HG03060 (cell line): ENCODE data around the gene TOR2A.

Source experiments
- ATAC-seq: cut with Tn5 transposase; IDR thresholded peaks from one replicate; pipeline ENCODE4 v1.9.1; 2021; ENCODE audit warnings: low read depth, moderate number of reproducible peaks; ENCODE audit not compliant: unreplicated experiment

Gene TOR2A

DNA sequence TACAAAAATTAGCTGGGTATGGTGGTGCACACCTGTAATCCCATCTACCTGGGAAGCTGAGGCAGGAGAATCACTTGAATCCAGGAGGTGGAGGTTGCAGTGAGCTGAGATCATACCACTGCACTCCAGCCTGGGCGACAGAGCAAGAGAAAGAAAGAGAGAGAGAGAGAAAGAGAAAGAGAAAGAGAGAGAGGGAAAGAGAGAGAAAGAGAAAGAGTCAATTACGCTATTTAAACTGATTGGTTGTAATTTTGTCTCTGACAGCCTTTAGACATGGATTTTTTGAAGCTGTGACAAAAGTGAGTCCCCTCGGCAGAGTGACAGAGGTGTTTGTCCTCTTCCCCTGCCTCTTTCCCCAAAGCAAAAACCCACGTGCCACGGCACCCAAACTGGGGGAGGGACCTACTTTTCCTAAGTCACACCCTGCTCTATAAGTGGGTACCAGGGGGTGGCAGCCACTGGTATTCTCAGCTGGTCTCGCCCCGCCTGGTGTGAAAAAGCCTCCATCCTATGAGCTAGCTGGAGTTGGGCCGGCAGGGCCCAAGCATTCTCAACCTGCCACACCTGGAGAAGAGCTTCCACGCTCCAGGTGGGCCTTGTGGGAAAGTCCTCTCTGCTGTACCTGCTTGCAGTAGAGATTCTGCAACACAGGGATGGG lies 31.7 kb downstream of the TOR2A start:
- no peak for ATAC-seq

DNA sequence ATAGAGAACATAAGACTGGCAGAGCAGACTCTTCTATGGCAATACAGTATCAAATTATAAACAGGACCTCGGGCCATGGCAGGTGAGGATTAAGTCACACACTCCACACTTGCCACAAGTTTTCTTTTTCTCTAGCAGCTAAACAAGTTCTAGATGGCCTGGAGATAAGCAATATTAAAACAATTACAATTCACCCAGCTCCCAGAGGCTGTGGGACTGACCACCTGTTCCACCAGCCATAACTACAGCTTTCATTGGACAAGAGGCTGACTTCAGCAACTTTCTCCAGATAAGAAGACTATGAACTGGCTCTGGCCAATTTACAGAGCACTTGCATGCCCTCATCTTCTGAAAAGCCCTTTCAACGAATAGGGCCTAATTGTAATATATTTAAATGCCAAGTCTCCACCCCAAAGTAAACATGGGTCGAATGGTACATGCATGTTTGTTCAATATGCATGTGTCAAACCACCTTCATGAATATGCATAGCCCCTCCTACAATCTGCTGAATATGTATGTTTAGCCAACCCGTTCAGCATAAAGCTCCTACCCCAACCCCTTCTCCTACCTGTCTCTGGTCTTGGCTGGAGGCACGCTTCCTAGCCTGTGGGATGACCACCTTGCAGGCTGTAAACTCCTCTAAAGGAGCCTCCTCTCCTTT lies 34.4 kb downstream of the TOR2A start:
- ATAC-seq, result no peak

DNA sequence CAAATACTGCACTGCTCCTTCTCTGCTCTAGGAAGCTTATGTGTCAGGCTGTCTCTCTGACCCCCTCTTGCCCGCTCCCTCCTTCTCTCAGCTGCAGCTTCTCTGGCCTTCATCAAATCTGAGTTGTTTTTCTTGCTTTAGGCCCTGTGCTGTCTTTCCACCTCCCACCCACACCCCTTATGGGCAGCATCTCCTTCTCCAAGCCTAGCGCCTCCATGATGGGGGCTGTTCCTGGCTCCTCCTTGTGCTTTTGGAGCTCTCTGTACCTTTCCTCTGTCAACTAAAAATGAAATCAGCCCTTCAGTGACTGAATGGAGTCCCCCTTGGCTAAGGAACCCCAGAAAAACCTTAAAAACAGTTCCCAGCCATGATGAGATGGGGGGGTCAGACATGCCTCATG lies 35.0 kb downstream of the TOR2A start:
- no peak for ATAC-seq

DNA sequence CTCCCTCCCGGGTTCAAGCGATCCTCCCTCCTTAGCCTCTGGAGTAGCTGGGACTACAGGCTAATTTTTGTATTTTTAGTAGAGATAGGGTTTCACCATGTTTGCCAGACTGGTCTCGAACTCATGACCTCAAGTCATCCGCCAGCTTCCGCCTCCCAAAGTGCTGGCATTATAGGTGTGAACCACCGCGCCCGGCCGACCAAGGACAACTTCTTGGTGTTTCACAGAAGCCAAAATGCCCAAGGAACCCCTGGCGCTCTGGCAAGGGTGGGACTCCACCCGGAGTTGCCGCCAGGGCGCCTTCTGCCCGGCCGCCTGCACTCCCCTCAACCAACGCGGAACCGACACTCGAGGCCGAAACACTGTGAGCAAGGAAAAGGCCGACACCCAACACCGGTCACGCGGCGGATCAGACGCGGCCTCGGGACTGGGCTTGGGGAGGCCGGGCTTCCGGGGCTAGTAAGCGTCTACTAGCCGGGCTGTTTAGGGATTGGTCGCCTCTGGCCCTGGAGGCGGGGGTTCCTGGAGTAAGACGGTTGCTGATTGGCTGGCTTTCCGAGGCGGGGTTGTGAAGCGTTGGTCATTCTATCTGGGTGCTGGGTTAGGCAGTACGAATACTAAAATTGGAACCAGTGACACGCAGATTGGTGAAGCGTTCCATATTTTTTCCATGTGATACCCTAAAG lies 36.0 kb downstream of the TOR2A start:
- ATAC-seq, result peak; percentile 76

DNA sequence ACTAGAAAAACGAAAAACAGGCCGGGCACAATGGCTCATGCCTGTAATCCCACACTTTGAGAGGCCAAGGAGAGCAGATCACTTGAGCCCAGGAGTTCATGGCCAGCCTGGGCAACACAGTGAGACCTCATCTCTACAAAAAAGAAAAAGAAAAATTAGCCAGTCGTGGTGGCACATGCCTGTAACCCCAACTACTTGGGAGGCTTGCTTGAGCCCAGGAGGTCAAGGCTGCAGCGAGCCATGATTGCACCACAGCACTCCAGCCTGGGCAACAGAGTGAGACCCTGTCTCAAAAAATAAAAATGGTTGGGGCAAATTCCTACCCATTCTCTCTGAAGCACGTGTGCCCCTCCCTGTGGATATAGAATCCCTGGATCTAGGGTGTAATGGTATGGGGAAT lies 36.7 kb downstream of the TOR2A start:
- no peak for ATAC-seq

DNA sequence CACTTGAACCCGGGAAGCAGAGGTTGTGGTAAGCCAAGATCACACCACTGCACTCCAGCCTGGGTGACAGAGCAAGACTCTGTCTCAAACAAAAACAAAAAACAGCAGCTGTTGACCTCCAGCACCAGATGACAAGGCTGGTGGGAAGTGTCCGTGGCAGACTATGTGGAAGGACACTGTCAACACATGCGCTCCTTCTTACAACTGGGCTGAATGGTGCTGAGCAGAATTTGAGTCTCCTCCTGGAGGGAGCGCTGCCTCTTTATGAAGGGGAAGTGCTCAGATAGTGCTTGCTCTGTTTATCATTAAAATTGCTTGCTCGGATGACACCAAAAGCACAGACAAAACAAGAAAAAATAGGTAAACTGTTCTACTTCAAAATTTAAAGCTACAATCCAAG lies 37.5 kb downstream of the TOR2A start:
- no peak for ATAC-seq

DNA sequence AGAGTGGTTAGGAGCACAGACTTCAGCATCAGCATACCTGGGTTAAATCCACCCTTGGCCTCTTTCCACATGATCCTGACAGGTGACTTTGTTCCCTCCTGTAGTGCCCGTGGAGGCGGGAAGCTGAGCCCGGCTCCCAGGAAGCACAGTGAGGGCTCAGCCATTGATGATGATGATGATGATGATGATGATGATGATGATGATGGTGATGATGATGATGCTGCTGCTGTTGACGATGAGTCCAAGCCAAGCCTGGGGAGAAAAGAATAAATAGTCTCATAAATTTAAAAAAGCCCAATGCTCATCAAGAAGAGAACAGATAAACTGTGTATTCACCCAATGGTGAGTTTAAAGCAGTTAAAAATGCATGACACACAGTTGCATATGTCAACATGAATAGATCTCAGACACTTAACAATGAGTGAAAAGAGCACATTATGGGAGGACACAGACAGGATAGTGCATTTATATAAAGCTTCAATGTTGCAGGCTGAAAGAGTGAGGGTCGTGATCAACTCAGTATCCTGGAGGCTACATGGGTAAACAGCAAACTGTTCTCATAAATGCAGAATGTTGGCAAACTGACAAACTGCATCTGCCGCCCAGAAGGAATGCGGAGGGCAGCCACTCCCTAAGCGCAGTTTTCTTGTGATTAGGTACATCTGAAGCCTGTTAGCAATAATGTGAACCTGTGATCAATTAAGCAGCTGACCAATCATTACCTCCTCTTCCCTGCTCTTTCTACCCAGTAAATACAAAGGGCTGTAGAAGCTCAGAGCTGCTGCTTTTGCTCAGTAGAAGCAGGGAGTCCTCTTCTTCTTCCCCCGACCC lies 40.0 kb downstream of the TOR2A start:
- ATAC-seq, result no peak

DNA sequence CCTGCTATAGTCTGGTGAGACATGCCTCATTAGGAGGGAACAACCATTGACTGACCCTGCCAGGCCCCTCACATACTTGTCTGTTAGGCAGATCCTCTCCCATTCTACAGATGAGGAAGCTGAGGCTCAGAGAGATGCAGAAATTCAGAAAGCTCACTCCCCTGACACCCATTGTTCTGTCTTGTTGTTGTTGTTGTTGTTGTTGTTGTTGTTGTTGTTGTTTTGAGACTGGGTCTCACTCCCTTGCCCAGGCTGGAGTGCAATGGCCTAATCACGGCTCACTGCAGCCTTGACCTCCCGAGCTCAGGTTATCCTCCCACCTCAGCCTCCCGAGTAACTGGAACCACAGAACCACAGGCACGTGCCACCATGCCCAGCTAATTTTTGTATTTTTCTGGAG lies 41.4 kb downstream of the TOR2A start:
- ATAC-seq, result no peak

DNA sequence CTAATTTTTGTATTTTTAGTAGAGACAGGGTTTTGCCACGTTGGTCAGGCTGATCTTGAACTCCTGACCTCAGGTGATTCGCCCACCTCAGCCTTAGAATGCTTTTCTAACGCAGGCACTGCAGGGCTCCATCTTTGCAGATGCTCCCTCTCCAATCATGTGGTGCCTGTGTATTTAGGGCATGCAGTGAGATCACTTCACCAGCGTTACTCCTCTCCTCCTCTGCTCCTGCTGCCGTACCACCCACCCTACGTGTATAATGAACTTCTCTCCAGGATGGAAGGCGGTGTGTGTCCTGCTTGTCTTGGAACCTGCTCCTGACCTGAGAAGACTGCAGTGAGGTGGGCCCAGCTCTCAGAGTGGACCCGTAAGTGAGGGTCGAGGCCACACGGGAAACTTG lies 42.0 kb downstream of the TOR2A start:
- no peak for ATAC-seq

DNA sequence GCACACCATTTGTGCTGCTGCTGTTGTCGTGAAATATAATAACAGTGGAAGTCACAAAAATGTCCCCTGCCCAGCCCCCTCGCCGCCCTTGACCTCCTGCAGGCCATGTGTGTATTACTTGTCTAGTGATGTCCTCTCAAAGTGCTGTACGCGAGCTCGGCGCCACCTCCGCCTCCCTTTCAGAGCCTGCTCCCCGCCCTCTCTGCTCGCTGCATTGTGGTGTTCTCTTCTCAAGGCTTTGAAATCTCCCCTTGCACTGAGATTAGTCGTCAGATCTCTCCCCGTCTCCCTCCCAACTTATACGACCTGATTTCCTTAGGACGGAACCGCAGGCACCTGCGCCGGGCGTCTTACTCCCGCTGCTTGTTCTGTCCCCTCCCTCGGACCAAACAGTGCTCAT lies 43.0 kb downstream of the TOR2A start:
- ATAC-seq, result no peak

DNA sequence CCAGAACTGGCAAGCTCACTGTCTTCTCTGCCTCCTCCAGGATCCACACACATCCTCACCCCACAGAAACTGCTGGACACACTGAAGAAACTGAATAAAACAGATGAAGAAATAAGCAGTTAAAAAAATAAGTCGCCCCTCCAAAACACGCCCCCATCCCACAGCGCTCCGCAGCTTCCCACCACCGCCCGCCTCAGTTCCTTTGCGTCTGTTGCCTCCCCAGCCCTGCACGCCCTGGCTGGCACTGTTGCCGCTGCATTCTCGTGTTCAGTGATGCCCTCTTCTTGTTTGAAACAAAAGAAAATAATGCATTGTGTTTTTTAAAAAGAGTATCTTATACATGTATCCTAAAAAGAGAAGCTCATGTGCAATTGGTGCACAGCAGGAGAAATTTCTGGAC lies 44.4 kb downstream of the TOR2A start:
- no peak for ATAC-seq

DNA sequence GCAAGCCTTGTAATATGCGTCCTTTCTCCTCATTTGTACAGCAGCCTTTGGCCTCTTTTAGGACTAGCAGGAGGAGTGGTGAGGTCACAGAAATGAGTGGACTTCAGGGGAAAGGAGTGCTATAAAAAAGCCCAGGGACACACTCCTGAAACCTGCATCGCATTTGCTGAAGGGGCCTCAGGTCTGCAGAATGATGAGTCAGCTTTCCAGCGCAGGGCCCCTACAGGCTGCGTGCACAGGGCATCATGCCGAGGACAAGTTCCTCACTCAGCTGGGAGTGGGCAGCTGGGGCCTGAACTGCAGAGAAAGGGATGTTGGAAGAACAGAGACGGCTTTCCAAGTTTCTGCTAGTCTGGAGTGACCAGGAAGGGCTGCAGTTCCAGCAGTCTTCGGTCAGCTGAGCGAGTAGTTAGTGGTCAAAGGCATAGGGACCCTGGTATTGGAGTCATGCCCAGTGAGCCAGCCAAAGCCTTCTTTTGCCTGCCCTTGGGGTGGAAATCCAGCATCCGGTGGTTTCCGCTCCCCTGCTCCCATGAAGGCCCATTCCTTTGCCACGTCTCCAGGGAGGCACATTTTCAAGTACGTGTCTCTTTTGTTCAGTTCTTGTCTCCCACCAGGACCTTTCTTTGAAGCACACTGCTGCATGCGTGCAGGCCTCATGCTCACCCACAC lies 45.6 kb downstream of the TOR2A start:
- no peak for ATAC-seq

DNA sequence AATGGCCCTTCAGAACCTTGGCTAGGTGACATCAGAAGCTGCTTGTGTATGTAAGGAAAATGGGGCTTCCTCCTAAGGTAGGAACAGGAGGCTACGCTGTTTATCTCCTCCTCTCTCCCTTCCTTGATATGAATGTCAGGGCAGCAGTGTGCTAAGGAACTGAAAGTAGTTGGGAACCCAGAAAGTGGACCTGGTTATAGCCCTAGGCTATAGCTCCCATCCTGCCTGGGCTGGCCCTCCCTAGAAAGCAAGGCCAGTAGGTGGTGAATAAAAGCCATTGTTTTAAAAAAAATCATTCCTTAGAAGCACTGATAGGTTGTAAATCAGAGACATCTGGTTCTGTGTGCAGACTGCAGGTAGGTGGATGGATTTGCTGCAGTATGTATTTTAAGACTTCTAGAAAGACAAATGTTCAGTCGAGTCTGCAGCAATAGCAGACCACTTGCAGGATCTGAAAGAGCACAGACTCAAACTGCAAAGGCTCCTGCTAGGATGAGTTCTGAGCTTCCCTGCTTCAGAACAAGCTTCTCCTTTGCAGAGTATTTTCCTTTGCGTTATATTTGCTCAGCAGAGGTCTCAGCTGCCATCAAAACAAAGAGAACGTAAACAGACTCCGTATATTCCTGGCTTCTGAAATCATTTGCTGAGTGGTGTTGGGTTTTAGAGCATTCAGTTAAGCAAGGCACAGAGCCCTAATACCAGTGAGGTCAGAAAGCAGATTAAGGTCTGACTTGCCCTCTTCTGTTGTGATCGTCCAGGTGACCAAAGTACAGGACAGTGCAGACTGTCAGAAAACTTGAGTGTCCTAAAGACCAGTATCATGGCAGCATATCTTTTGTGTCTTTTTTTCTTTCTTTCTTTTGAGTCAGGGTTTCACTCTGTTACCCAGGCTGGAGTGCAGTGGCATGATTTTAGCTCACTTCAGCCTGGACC lies 48.4 kb downstream of the TOR2A start:
- ATAC-seq, result no peak

DNA sequence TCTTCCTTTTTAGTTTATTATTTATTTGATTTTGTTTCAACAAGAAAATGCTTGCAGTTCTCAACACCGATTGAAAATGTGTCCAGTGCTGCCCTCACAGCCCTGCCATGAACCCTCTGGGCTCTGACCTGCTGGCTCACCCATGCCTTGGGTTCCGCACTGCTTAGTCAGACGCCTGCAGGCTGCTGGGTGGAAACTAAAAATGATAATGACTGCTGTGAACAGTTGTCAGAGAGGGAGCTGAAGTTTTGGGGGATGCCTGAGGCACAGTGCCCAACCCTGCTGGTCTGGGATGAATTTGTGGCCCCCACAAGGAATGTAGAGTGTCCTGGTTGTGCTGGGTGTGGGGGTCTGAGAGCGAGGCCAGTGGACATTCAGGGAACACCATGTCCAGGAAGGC lies 50.5 kb downstream of the TOR2A start:
- ATAC-seq, result no peak

DNA sequence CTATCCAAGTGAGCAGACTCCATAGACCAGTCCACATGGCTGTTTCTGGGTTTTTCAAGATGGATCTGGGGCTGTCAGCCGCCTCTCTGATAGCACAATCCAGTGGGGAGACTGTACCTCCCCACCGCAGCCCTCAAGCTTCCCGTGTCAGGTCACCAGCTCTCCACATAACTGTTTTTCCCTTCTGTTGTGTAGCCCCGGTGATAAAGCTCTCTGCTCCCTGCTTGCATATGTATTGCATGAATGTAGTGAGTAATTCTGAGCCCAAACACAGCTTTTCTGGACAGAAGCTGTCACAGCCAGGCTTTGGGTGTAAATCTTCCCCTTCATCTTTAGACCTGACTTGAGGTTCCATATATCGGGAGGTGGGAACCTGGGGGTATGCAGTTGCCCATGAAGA lies 51.4 kb downstream of the TOR2A start:
- no peak for ATAC-seq

DNA sequence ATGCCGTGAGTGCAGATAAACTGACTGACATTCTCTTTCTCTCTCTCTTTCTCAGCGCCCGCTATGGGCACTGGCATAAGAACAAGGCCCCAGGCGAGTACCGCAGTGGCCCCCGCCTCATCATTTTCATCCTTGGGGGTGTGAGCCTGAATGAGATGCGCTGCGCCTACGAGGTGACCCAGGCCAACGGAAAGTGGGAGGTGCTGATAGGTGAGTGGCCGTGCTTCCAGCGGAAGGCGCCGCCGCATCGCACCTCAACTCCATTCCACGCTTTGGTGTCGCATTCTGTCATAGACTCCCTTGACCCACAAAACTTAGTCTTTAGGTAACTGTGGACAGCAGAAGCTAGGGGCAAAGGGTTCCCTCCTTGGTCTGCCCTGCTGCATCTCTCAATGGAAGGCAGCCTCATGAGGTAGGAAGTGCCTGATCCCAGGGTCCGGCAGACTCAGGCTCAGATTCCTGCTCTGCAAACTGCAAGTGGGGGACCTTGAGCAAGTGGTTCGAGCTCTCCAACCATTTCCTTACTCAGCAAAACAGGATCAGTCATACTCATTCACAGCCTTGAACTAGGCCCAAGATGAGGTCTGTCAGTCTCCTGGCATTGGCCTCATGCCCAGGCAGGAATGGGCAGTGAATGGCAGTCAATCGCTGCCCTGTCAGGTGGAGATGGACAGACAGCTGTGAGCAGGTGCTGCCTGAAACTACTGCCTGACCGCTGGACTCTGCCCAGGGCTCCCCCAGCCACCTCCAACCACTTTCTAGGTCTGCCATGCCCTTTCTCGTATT lies 52.5 kb downstream of the TOR2A start:
- no peak for ATAC-seq
